CD4-positive, alpha-beta T cell treated with Interleukin-15 for 1 hour (primary cell): Measurements from ENCODE around the gene CCDC59.

Experiments
- DNase-seq: peaks from one replicate; pipeline ENCODE4 v3.0.0-alpha.2; 2020

Gene CCDC59

GRCh38 chr12:82314406-82314892 is 43.7 kb downstream of the CCDC59 start:
- DNase-seq, result no peak
